GM21526 (cell line): ENCODE data around the gene PAM16.

Source experiments
- ATAC-seq: cut with Tn5 transposase; IDR thresholded peaks from one replicate; pipeline ENCODE4 v1.9.1; 2021; ENCODE audit warnings: moderate library complexity; ENCODE audit not compliant: unreplicated experiment, low FRiP score

PAM16 gene

GRCh38 chr16:4384509-4384942, 33.4 kb upstream of the PAM16 start:
- ATAC-seq, result no peak

DNA sequence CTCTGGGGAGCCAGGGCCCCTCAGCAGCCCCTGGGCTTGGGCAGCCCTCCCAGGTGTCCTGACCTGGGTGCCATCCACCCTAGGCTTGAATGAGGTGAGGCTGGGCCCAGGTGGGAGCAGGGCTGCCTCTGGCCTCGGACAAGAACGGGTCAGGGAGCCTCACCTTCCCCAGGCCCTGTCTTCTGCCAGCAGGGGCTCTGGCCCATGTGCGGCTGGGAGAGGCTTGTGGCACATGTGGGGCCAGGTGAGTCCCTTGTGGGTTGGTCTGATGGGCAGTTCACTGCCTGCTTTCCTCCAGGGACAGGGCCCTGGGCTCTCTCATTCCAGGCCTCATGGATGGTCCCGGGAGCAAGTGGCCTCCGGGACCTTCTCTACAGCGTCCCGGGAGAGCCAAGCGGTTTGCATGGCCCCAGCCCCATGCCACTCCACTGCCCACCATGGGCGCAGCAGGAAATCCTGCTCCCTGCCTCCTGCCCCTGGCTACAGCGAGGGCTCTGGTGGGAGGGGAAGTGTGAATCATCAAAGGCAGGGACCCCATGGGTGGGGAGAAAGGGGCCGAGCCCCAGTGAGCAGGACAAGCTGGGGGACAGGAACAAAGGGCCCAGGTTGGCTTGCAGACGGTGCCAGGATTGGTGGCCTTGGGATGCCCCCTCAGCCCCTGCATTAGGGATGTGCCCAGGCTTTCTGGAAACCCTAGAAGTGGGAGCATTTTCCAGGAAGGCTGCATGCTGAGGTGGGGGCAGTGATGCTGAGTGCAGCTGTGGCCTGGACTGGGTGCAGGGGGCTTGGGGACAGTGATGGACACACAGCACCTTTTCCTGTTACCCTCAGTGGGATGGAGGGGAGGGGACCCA, 32.7 kb upstream of the PAM16 start:
- ATAC-seq, result no peak

GRCh38 chr16:4382795-4383357, 31.8 kb upstream of the PAM16 start:
- no peak for ATAC-seq

DNA sequence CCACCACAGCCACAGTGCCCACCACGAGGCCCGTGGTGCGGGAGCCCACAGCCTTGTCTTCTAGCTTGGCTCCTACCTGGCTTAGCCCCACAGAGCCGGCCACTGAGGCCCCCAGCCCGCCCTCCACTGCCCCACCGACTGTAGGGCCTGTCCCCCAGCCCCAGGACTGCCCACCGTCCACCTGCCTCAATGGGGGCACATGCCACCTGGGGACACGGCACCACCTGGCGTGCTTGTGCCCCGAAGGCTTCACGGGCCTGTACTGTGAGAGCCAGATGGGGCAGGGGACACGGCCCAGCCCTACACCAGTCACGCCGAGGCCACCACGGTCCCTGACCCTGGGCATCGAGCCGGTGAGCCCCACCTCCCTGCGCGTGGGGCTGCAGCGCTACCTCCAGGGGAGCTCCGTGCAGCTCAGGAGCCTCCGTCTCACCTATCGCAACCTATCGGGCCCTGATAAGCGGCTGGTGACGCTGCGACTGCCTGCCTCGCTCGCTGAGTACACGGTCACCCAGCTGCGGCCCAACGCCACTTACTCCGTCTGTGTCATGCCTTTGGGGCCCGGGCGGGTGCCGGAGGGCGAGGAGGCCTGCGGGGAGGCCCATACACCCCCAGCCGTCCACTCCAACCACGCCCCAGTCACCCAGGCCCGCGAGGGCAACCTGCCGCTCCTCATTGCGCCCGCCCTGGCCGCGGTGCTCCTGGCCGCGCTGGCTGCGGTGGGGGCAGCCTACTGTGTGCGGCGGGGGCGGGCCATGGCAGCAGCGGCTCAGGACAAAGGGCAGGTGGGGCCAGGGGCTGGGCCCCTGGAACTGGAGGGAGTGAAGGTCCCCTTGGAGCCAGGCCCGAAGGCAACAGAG, 31.0 kb upstream of the PAM16 start:
- no peak for ATAC-seq

DNA sequence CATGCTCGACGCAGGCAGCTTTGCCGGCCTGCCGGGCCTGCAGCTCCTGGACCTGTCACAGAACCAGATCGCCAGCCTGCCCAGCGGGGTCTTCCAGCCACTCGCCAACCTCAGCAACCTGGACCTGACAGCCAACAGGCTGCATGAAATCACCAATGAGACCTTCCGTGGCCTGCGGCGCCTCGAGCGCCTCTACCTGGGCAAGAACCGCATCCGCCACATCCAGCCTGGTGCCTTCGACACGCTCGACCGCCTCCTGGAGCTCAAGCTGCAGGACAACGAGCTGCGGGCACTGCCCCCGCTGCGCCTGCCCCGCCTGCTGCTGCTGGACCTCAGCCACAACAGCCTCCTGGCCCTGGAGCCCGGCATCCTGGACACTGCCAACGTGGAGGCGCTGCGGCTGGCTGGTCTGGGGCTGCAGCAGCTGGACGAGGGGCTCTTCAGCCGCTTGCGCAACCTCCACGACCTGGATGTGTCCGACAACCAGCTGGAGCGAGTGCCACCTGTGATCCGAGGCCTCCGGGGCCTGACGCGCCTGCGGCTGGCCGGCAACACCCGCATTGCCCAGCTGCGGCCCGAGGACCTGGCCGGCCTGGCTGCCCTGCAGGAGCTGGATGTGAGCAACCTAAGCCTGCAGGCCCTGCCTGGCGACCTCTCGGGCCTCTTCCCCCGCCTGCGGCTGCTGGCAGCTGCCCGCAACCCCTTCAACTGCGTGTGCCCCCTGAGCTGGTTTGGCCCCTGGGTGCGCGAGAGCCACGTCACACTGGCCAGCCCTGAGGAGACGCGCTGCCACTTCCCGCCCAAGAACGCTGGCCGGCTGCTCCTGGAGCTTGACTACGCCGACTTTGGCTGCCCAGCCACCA, 30.2 kb upstream of the PAM16 start:
- ATAC-seq, result no peak

DNA sequence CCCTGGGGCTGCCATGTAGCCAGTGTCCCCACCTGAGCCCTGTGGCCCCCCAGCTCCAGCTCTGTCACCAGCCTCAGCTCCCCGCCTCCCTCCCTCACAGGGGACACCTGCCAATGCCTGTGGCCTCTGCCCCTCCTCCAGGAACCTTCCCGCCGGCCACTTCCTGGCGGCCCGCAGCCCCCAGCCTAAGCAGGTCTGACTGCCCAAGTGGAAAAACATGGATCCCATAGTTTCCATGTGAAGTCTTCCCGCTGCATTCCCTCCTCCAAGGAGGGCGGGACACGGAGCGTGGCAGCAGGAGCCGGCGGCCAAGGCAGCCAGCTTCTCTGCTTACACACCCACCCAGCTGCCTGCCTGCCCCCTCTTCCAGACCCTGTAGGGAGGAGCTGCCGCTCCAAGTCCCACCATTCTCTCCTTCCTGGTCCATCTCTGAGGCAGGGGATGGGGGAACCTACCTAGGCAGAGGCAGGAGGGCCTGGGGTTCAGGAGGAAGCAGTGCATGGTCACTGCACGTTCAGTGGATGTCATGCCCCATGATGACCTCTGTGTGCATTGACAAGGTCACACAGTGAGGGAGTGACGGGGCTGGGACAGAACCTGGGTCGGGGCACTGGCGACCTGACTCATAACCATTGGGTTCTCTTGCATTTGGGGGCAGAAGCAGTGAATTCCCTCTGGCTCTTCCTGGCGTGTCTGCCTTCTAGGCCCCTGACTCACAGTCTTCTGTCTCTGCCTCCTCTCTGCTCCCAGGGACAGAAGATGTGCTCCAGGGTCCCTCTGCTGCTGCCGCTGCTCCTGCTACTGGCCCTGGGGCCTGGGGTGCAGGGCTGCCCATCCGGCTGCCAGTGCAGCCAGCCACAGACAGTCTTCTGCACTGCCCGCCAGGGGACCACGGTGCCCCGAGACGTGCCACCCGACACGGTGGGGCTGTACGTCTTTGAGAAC, 29.3 kb upstream of the PAM16 start:
- no peak for ATAC-seq

- ATAC-seq, result no peak
Observed at GRCh38 chr16:4378999-4379690, 28.0 kb upstream of the PAM16 start.

GRCh38 chr16:4378161-4378666, 27.1 kb upstream of the PAM16 start:
- no peak for ATAC-seq

GRCh38 chr16:4377573-4378154, 26.5 kb upstream of the PAM16 start:
- ATAC-seq, result no peak

DNA sequence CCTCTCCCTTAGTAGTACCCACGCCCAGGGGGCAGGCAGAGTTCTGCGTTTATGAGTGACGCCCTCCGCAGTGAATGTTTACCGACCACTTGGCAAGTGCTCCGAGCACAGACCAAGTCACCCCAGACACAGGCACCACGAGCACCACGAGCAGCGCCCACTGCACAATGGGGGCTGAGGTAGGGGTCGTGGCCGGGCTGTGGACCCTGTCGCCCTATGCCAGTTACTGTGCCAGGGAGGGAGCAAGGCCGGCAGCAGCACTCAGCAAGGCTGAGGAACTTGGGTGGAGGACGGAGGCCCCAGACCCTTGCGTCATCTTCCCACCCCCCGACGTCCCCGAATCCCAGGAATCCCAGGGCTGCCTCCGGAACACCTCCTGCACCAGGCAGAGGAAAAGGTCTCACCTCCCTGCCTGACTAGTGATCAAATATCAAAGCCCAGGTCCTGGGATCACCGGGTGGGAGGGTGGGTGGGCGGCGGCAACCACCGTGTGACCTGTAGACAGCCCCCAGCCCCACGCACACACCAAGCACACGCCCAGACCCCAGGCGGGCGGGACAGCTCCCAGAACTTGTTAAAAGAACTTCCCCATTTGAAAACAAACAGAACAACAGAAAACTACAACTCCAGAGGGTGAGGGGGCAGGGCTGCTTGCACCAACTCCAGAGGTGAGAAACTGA, 25.9 kb upstream of the PAM16 start:
- ATAC-seq, result no peak

GRCh38 chr16:4376126-4376892, 25.2 kb upstream of the PAM16 start:
- no peak for ATAC-seq

DNA sequence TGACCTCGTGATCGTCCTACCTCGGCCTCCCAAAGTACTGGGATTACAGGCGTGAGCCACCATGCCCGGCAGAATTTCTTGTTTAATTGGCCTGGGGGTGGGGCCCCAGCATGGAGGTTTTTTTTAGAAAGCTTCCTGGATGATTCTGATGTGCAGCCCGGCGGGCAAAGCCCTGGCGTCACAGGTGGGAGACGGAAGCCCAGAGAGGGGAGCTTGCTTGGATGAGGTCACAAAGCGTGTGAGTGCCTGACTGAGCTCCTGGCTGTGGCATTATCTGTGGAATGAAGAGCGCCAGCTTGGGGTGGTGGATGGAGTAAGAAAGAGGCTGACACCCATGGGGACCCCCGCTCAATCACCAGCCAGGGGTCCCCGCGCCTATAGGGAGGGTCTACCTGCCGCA, 24.6 kb upstream of the PAM16 start:
- no peak for ATAC-seq

DNA sequence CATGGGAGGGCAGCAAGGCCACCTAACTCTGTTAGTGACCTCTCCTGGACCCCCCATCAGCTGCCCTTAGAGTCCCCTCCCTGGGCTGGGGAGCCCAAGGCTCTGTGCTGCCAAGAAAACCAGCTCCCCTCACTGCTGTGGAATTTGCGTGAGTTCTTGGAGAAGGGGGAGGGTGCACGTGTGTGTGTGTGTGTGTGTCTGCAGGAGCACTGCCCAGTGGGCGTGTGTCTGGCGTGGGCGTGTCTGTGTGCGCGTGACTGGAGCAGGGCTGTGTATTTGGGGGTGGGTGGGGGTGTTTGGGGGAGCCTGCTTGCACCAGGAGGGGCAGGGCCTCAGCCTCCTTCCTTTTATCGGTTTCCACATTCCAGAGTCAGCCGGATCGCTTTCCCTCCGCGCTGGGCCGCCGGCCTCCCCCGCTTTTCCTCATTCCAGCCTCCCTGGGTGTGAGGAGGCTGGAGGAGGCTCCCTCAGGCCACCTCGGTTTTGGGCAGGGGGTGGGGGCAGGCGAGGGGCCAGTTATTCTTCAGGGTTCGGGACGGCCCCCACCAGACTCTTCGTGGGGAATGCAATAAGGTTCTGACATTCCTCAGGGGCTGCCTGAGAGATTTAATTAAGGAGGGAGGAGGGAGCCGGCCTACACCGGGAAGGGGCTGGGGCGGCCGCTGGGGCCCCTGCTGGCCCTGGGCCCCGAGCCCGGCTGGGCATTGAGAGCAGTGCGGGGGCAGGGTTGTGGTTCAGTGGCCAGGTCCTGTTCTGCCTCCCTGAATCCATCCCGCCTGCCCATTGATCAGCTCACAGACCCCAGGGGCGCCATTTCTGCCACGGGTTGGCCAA, 23.0 kb upstream of the PAM16 start:
- ATAC-seq, result no peak

DNA sequence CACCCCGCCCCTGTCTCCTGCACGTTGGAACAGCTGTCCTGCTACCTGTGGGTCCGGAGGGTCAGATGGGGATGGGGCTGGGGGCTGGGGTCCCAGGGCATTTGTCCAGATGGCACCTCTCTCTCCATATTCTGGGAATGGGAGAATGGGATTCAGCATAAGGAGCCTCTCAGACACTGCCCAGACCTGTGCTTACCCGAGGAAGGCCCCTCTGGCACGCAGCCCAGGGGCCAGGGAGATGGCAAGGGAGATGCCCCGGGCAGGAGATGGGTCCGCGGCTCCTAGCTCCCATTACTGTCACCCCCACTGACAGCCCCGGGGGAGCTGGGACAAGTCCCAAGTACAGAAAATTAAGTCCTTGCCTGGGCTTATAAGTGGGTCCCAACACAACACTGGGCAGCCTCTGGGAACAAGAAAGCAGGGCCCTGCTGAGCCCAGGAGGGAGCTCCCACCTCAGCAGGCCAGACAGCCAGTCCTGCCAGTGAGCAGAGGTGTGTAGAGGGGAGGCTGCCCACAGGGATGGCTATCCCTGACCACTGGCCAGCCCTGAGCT, 22.3 kb upstream of the PAM16 start:
- no peak for ATAC-seq

GRCh38 chr16:4372578-4373355, 21.6 kb upstream of the PAM16 start:
- no peak for ATAC-seq
